CD4-positive, alpha-beta T cell (primary cell): ENCODE measurements around the gene MATN1. TPM values are rescaled to one million over a fixed set of nuclear protein-coding genes. Genes with fewer than 3 reads are reported as not detected.

ENCODE experiments used
- ATAC-seq: fragments of 200-7000 bp; cut with Tn5 transposase; one replicate; pipeline ENCODE4 v1.10.0; 2022; ENCODE audit warnings: mild to moderate bottlenecking; ENCODE audit not compliant: poor library complexity
- CTCF ChIA-PET: fragments of 350-600 bp; sonication (Branson Sonifier 250); formaldehyde crosslinking; loops from one replicate; lab custom pipeline; 2021; ENCODE audit warnings: antibody characterized with exemption, inconsistent platforms; lab: Charles Lee
- POLR2A ChIA-PET: fragments of 350-600 bp; sonication (Branson Sonifier 250); formaldehyde crosslinking; loops from one replicate; lab custom pipeline; 2021; ENCODE audit warnings: antibody characterized with exemption, inconsistent platforms; lab: Charles Lee
- DNase-seq, 14 experiments: peaks; one replicate each; pipeline ENCODE4 v3.0.0-alpha.2; 2013 to 2020; ENCODE audit warnings: mixed read lengths in 2 of 14
- H3K27ac ChIP-seq, 2 donors: one replicate each; pipeline versions ENCODE4 v1.5.1 to v1.7.0; 2013; ENCODE audit warnings: low read length in 2 of 2, low read depth in 1 of 2, mild to moderate bottlenecking in 1 of 2
- H3K27me3 ChIP-seq, 2 experiments: 1 replicate in 1 of 2; 2 replicates in 1 of 2; pipeline versions ENCODE4 v1.6.1 to v1.7.0; 2013; ENCODE audit warnings: low read length in 2 of 2, control low read depth in 1 of 2, mild to moderate bottlenecking in 1 of 2, moderate library complexity in 1 of 2; ENCODE audit not compliant: insufficient read depth in 2 of 2, control insufficient read depth in 1 of 2
- H3K36me3 ChIP-seq: one replicate; pipeline ENCODE4 v1.6.1; 2013; ENCODE audit warnings: low read length, control low read depth; ENCODE audit not compliant: insufficient read depth
- H3K4me1 ChIP-seq: one replicate; pipeline ENCODE4 v1.6.1; 2013; ENCODE audit warnings: low read length, control low read depth; ENCODE audit not compliant: insufficient read depth
- H3K4me3 ChIP-seq: one replicate; pipeline ENCODE4 v1.5.1; 2013; ENCODE audit warnings: mild to moderate bottlenecking, low read length, moderate library complexity
- H3K9me3 ChIP-seq, 2 experiments: 1 replicate in 1 of 2; 2 replicates in 1 of 2; pipeline versions ENCODE4 v1.6.1 to v1.7.0; 2013; ENCODE audit warnings: low read length in 2 of 2, mild to moderate bottlenecking in 2 of 2, control low read depth in 1 of 2, moderate library complexity in 1 of 2; ENCODE audit not compliant: control insufficient read depth in 1 of 2, insufficient read depth in 1 of 2
- H3K27ac Mint-ChIP-seq: one replicate; pipeline ENCODE4 v1.8.0; 2020; ENCODE audit warnings: mixed read lengths
- H3K27me3 Mint-ChIP-seq: one replicate; pipeline ENCODE4 v1.8.0; 2021; ENCODE audit warnings: mixed read lengths
- H3K36me3 Mint-ChIP-seq: one replicate; pipeline ENCODE4 v1.8.0; 2021; ENCODE audit warnings: low read depth, mixed read lengths
- H3K4me1 Mint-ChIP-seq: one replicate; pipeline ENCODE4 v1.8.0; 2021; ENCODE audit warnings: low read depth, mixed read lengths
- H3K4me3 Mint-ChIP-seq: one replicate; pipeline ENCODE4 v1.8.0; 2020; ENCODE audit warnings: mild to moderate bottlenecking, mixed read lengths
- H3K9me3 Mint-ChIP-seq: one replicate; pipeline ENCODE4 v1.8.0; 2020; ENCODE audit warnings: mixed read lengths
- CTCF ChIP-seq: fragments of 200-600 bp; IDR thresholded peaks from one replicate; pipeline ENCODE4 v1.8.0; 2022; ENCODE audit warnings: antibody characterized with exemption, mild to moderate bottlenecking
- intact Hi-C, 2 experiments: fragments of 100-400 bp; cut with DNase I in 1 of 2; cut with micrococcal nuclease in 1 of 2; formaldehyde crosslinking; loops; one replicate each; pipeline versions ENCODE4 v1.15.1 to v1.9.0; 2023 to 2025; cut with DNase I, micrococcal nuclease
- total RNA-seq, 174 experiments: library from RNA in 2 of 174; stranded (reverse) in 2 of 174; gene quantifications; one replicate each; pipeline ENCODE4 v1.2.3 and lab custom pipeline; 2021 to 2026

MATN1 gene
- total RNA-seq, 2 experiments from 2014 or later = 2.5 to 2.7 TPM

- Mint-ChIP-seq H3K36me3 (no peaks in the 10 kb centered on the region), H3K9me3 (no peaks in the 10 kb centered on the region), H3K27me3 (no peaks in the 10 kb centered on the region), H3K4me1 (peaks cover 59% of the 10 kb centered on the region), H3K27ac (peak overlapping the region; percentile 84), H3K4me3 (no peak overlapping the region)
- ATAC-seq = peak; percentile 23
- Histone ChIP-seq H3K36me3 (no peaks in the 10 kb centered on the region), H3K27me3 (no peaks in the 10 kb centered on the region), H3K9me3 (no peaks in the 10 kb centered on the region), H3K4me3 (no peak overlapping the region), H3K4me1 (peaks cover 39% of the 10 kb centered on the region), H3K27ac (peak overlapping the region in 1 of 2 donors; percentile 27)
- intact Hi-C loops = no loop called here
- ChIA-PET CTCF (interaction anchor here (1.0 kb wide), 1 partner anchor 14 kb away, joined by 3 read pairs; no protein-coding TSS in a partner anchor), POLR2A (interaction anchor here (1.0 to 2.3 kb wide), 5 partner anchors 8 to 47 kb away, joined by 3 to 7 read pairs (median 3); partner anchors contain the start of gene LAPTM5)
- no peak for DNase-seq
- TF ChIP-seq CTCF = no peak
These were observed 42.4 kb upstream of the MATN1 start for GRCh38 chr1:30765556-30766434.

GRCh38 chr1:30764939-30765555 is 41.7 kb upstream of the MATN1 start:
- no peak for DNase-seq
- Histone ChIP-seq H3K9me3 (no peaks in the 10 kb centered on the region), H3K4me1 (peaks cover 46% of the 10 kb centered on the region), H3K4me3 (no peak overlapping the region), H3K36me3 (no peaks in the 10 kb centered on the region), H3K27me3 (no peaks in the 10 kb centered on the region), H3K27ac (no peak overlapping the region)
- no peaks in the 10 kb centered on the region for H3K27me3 Mint-ChIP-seq
- no peaks in the 10 kb centered on the region for H3K9me3 Mint-ChIP-seq
- no peaks in the 10 kb centered on the region for H3K36me3 Mint-ChIP-seq
- no peak for ATAC-seq
- peak overlapping the region; percentile 84 for H3K27ac Mint-ChIP-seq
- no peak overlapping the region for H3K4me3 Mint-ChIP-seq
- CTCF ChIA-PET = no interaction called here
- no peak for TF ChIP-seq CTCF
- intact Hi-C loops = no loop called here
- peaks cover 66% of the 10 kb centered on the region for H3K4me1 Mint-ChIP-seq
- POLR2A ChIA-PET = interaction anchor here (1.0 to 2.3 kb wide), 4 partner anchors 9 to 46 kb away, joined by 3 to 7 read pairs (median 4); no protein-coding TSS in a partner anchor

DNA sequence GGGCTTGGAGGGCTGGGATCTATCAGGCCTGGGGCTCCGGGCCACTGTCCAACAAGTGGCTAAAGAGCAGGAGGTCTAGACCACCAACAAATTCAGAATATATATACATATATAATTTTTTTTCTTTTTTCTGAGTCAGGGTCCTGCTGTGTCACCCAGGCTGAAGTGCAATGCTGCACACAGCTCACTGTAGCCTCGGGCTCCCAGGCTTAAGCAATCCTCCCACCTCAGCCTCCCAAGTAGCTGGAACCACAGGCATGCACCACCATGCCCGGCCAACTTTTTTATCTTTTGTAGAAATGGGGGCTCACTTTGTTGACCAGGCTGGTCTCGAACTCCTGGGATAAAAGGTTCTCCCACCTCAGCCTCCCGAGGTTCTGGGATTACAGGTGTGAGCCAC is 41.0 kb upstream of the MATN1 start:
- DNase-seq (no peak), ATAC-seq (no peak)
- peaks cover 73% of the 10 kb centered on the region for H3K4me1 Mint-ChIP-seq
- Histone ChIP-seq H3K27me3 (no peaks in the 10 kb centered on the region), H3K27ac (no peak overlapping the region), H3K4me1 (peaks cover 53% of the 10 kb centered on the region), H3K4me3 (no peak overlapping the region), H3K9me3 (no peaks in the 10 kb centered on the region), H3K36me3 (no peaks in the 10 kb centered on the region)
- no peak for TF ChIP-seq CTCF
- H3K27me3 Mint-ChIP-seq = no peaks in the 10 kb centered on the region
- CTCF ChIA-PET = no interaction called here
- peak overlapping the region; percentile 84 for H3K27ac Mint-ChIP-seq
- no peaks in the 10 kb centered on the region for H3K36me3 Mint-ChIP-seq
- H3K4me3 Mint-ChIP-seq = no peak overlapping the region
- H3K9me3 Mint-ChIP-seq = no peaks in the 10 kb centered on the region
- POLR2A ChIA-PET = interaction anchor here (13.4 kb wide), 1 partner anchor 18 kb away, joined by 457 read pairs; no protein-coding TSS in a partner anchor
- intact Hi-C loops = no loop called here
